K562 (cell line): ENCODE data around the gene GRK4. TPM values are rescaled to one million over a fixed set of nuclear protein-coding genes. Genes with fewer than 3 reads are reported as not detected.

Source experiments
- BCOR ChIP-seq: fragments of 450-650 bp; IDR thresholded peaks from 2 replicates; pipeline ENCODE4 v1.6.1; 2016
- BDP1 ChIP-seq: IDR thresholded peaks from 3 replicates; pipeline ENCODE4 v1.6.1; 2011; ENCODE audit not compliant: insufficient read length, insufficient read depth
- BRCA1 ChIP-seq, 2 experiments: fragments of 450-650 bp in 1 of 2; sonication (generic) in 1 of 2; formaldehyde crosslinking in 1 of 2; IDR thresholded peaks; 2 replicates each; pipeline versions ENCODE4 v1.5.0 to v1.6.1; 2017 to 2020; ENCODE audit warnings: mild to moderate bottlenecking in 1 of 2, missing genetic modification reagents in 1 of 2
- CEBPG ChIP-seq, 3 experiments: fragments of 200-800 bp in 1 of 3; sonication (Bioruptor generic) in 1 of 3; sonication (generic) in 1 of 3; formaldehyde crosslinking in 1 of 3; IDR thresholded peaks in 2 of 3; conservative IDR thresholded peaks in 1 of 3; 2 replicates each; pipeline versions ENCODE4 v1.6.1 to v1.8.0; 2016 to 2022; ENCODE audit warnings: missing compliant biosample characterization in 2 of 3, missing genetic modification characterization in 2 of 3, mild to moderate bottlenecking in 1 of 3, missing genetic modification reagents in 1 of 3
- COPS2 ChIP-seq: fragments of 450-650 bp; conservative IDR thresholded peaks from 2 replicates; pipeline ENCODE4 v1.6.1; 2016; ENCODE audit warnings: mild to moderate bottlenecking, moderate library complexity
- CSDE1 ChIP-seq, 2 experiments: fragments of 450-650 bp; IDR thresholded peaks; 2 replicates each; pipeline ENCODE4 v1.6.1; 2016; ENCODE audit warnings: mild to moderate bottlenecking in 1 of 2
- DDX20 ChIP-seq: fragments of 450-650 bp; IDR thresholded peaks from 2 replicates; pipeline ENCODE4 v1.6.1; 2016; ENCODE audit warnings: missing genetic modification characterization, low read depth, mild to moderate bottlenecking, missing compliant biosample characterization, moderate library complexity
- FUS ChIP-seq: fragments of 200-400 bp; formaldehyde crosslinking; optimal IDR thresholded peaks from 2 replicates; pipeline ENCODE3; 2017; ENCODE audit warnings: low read depth, low read length
- HDAC8 ChIP-seq: fragments of 450-650 bp; IDR thresholded peaks from 2 replicates; pipeline ENCODE4 v1.6.1; 2016; ENCODE audit warnings: mild to moderate bottlenecking, missing genetic modification characterization, moderate library complexity, missing compliant biosample characterization
- HOXB6 ChIP-seq: fragments of 250-450 bp; sonication (Bioruptor Pico); IDR thresholded peaks from 2 replicates; pipeline ENCODE4 v1.5.1; 2022; ENCODE audit warnings: mild to moderate bottlenecking, borderline replicate concordance
- JUN ChIP-seq, 2 experiments: sonication (generic) in 1 of 2; formaldehyde crosslinking in 1 of 2; IDR thresholded peaks; 2 replicates each; pipeline versions ENCODE4 v1.6.1 to v1.8.0; 2012 to 2022; ENCODE audit warnings: borderline replicate concordance in 2 of 2, mild to moderate bottlenecking in 2 of 2, improper control_type of control experiment in 1 of 2, low read depth in 1 of 2, low read length in 1 of 2, missing genetic modification reagents in 1 of 2
- MCM3 ChIP-seq: fragments of 450-650 bp; IDR thresholded peaks from 2 replicates; pipeline ENCODE4 v1.6.1; 2016
- POLR3G ChIP-seq: IDR thresholded peaks from 2 replicates; pipeline ENCODE4 v1.6.1; 2011; ENCODE audit not compliant: insufficient read length, insufficient replicate concordance; ENCODE audit errors: extremely low read depth
- SIN3B ChIP-seq: fragments of 450-650 bp; IDR thresholded peaks from 2 replicates; pipeline ENCODE4 v1.6.1; 2017; ENCODE audit warnings: low read depth, mild to moderate bottlenecking, moderate library complexity
- SUPT5H ChIP-seq: fragments of 450-650 bp; IDR thresholded peaks from 2 replicates; pipeline ENCODE4 v1.6.1; 2016
- TBL1XR1 ChIP-seq, 2 experiments: IDR thresholded peaks; 2 replicates each; pipeline ENCODE4 v1.6.1; 2012; ENCODE audit warnings: improper control_type of control experiment in 2 of 2, low read length in 2 of 2, mild to moderate bottlenecking in 1 of 2
- TCF15 ChIP-seq: fragments of 250-450 bp; sonication (Bioruptor Pico); IDR thresholded peaks from 2 replicates; pipeline ENCODE4 v1.8.0; 2022; ENCODE audit warnings: moderate library complexity, mild to moderate bottlenecking, inconsistent platforms
- U2AF2 ChIP-seq: fragments of 200-400 bp; formaldehyde crosslinking; optimal IDR thresholded peaks from 2 replicates; pipeline ENCODE3; 2017; ENCODE audit warnings: low read depth, mild to moderate bottlenecking, low read length
- UBTF ChIP-seq, 2 experiments: IDR thresholded peaks; 2 replicates each; pipeline ENCODE4 v1.6.1; 2012; ENCODE audit warnings: improper control_type of control experiment in 2 of 2, low read depth in 2 of 2, low read length in 2 of 2, borderline replicate concordance in 1 of 2
- ZNF41 ChIP-seq: fragments of 250-450 bp; sonication (Bioruptor Pico); conservative IDR thresholded peaks from 2 replicates; pipeline ENCODE4 v1.4.0; 2020; ENCODE audit warnings: mild to moderate bottlenecking
- polyA plus RNA-seq, 8 experiments: library from polyadenylated mRNA; depleted of rRNA in 4 of 8; stranded (reverse) in 5 of 8; unstranded in 3 of 8; fragments of >200 nt; fragmentation: Nextera tagmentation in 2 of 8; fragmentation: Illumina TruSeq in 1 of 8; extraction: Ambion mirVana in 2 of 8; extraction: Trizol in 1 of 8; gene quantifications; 2 replicates each; pipeline versions ENCODE4 v1.2.1 to v1.2.3, GENCODE V29; 2011 to 2014; ENCODE audit warnings: inconsistent platforms in 1 of 8, missing spikeins in 1 of 8
- total RNA-seq, 7 experiments: library from RNA; depleted of rRNA in 6 of 7; stranded (reverse); fragments of >200 nt in 6 of 7; fragmentation: Illumina TruSeq in 2 of 7; extraction: Trizol in 2 of 7; gene quantifications; 2 replicates each; pipeline versions ENCODE4 v1.2.1 to v1.2.3, GENCODE V29; 2011 to 2021; ENCODE audit warnings: low replicate concordance in 1 of 7
- TF ChIP-seq, protein P1 (sequence below): fragments of 250-450 bp; sonication (Bioruptor Pico); IDR thresholded peaks from 2 replicates; pipeline ENCODE4 v1.5.0; 2022; ENCODE audit warnings: mild to moderate bottlenecking

GRK4 gene
- total and polyA plus RNA-seq, 9 of the 15 experiments (the other 6 are each of a cell fraction or from before 2014, with no cell fraction given), result 1.1 to 4.8 (median 2.6) TPM

DNA sequence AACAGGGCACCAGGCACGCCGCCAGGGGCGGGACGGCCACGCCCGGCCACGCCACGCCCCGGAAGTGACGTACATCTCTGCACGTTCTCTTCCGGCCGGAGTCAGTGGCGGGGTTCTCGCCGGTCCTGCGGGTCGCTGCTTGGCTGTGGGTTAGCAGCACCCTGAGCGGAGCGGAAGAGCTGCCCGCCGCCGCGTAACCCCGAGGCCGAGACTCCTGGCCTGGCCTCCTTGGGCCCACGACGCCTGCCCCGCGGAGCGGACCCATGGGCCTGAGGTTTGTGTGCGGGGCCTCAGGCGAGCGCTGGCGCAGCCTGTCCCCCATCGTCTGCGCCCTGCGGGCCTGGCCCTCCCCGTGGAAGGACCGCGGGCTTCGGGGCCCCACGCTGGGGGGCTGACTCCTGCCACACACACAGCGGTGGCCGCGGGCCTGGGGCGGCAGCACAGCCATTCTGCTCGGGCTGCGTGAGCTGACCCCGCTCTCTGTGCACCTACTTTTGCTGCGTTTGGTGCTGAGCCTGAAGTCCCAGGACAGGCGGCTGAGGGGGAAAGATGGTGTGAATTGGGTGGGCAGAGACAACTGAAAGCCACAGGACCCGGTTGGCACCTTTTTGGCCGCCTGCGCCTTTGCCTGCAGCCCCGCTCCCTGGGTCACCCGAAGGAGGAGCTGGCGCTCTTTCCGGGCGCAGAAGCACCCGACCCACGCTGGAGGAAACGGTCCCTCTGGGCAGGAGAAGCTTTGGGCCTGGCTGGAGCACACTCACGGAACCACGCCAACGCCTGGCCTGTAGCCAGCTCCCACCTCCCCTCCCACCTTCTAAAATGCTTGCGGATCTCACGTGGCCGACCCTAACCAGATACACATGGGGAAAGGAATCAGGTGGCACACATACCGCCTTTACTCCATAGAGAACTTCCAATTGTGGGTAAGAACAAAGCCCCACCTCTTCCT is 28.3 kb upstream of the GRK4 start (continued):
- TF ChIP-seq UBTF (IDR thresholded peaks at IDR 0.05; ENCODE audit: borderline replicate concordance in 1 of 2, low read depth in 2 of 2, low read length in 2 of 2), result no peak
- no peak for TF ChIP-seq ZNF41 (CRISPR knock-in tag)
- peak; percentile 57 for TF ChIP-seq FUS
- no peak for TF ChIP-seq HOXB6 (CRISPR knock-in tag)
- no peak for TF ChIP-seq U2AF2
- TF ChIP-seq HDAC8 (tag), result no peak
- peak; percentile 92 for TF ChIP-seq SUPT5H
- TF ChIP-seq JUN (IDR thresholded peaks at IDR 0.05; ENCODE audit: borderline replicate concordance, low read depth, low read length), result peak; percentile 28; the same call in 1 of the 2 replicates
- TF ChIP-seq JUN (CRISPR knock-in tag; IDR thresholded peaks at IDR 0.05; ENCODE audit: borderline replicate concordance), result no peak
- no peak for TF ChIP-seq CSDE1 (IDR thresholded peaks at IDR 0.05)
- TF ChIP-seq TBL1XR1 (IDR thresholded peaks at IDR 0.05; ENCODE audit: low read length in 2 of 2), result no peak; a peak in 1 of 4 replicates
- TF ChIP-seq BCOR, result peak; percentile 6; the same call in 1 of the 2 replicates
- TF ChIP-seq DDX20 (tag), result no peak
- TF ChIP-seq COPS2, result no peak
- no peak for TF ChIP-seq BRCA1 (IDR thresholded peaks at IDR 0.05)
- no peak for TF ChIP-seq BRCA1 (CRISPR knock-in tag; IDR thresholded peaks at IDR 0.05)
- TF ChIP-seq MCM3, result no peak
- no peak for TF ChIP-seq CEBPG (CRISPR knock-in tag; IDR thresholded peaks at IDR 0.05)
- TF ChIP-seq CEBPG (tag; conservative IDR thresholded peaks at IDR 0.05 in 1 of 2, IDR thresholded peaks at IDR 0.05 in 1 of 2), result no peak
- TF ChIP-seq, protein P1, sequence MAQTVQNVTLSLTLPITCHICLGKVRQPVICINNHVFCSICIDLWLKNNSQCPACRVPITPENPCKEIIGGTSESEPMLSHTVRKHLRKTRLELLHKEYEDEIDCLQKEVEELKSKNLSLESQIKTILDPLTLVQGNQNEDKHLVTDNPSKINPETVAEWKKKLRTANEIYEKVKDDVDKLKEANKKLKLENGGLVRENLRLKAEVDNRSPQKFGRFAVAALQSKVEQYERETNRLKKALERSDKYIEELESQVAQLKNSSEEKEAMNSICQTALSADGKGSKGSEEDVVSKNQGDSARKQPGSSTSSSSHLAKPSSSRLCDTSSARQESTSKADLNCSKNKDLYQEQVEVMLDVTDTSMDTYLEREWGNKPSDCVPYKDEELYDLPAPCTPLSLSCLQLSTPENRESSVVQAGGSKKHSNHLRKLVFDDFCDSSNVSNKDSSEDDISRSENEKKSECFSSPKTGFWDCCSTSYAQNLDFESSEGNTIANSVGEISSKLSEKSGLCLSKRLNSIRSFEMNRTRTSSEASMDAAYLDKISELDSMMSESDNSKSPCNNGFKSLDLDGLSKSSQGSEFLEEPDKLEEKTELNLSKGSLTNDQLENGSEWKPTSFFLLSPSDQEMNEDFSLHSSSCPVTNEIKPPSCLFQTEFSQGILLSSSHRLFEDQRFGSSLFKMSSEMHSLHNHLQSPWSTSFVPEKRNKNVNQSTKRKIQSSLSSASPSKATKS (CRISPR knock-in tag), result no peak
- no peak for TF ChIP-seq POLR3G
- no peak for TF ChIP-seq BDP1
- no peak for TF ChIP-seq TCF15 (CRISPR knock-in tag)
- TF ChIP-seq SIN3B, result peak; percentile 83
